Gastrocnemius medialis (tissue), 4 donors: ENCODE measurements around the gene MAPK13. TPM values are rescaled to one million over a fixed set of nuclear protein-coding genes. Genes with fewer than 3 reads are reported as not detected.

ENCODE experiments used
- ATAC-seq, 2 donors: fragments of 150-250 bp; one replicate each; pipeline ENCODE4 v1.9.1; 2016
- DNase-seq, 2 donors: peaks; one replicate each; pipeline ENCODE4 v3.0.0-alpha.2; 2019
- H3K27ac ChIP-seq, 4 donors: fragments of 200-600 bp; sonication (generic); 1 replicate in 1 of 4; 2 replicates in 3 of 4; pipeline ENCODE4 v1.5.1; 2016 to 2018; ENCODE audit warnings: mild to moderate bottlenecking in 2 of 4, moderate library complexity in 1 of 4
- H3K27me3 ChIP-seq, 3 donors: fragments of 200-600 bp; sonication (generic) in 2 of 3; 1 replicate in 1 of 3; 2 replicates in 2 of 3; pipeline versions ENCODE4 v1.5.1 to v1.6.0; 2016 to 2019; ENCODE audit warnings: mild to moderate bottlenecking in 1 of 3, moderate library complexity in 1 of 3
- H3K36me3 ChIP-seq, 2 donors: fragments of 200-600 bp; sonication (generic) in 1 of 2; one replicate each; pipeline ENCODE4 v1.5.1; 2017 to 2018
- H3K4me1 ChIP-seq, 2 donors: fragments of 200-600 bp; sonication (generic) in 1 of 2; one replicate each; pipeline ENCODE4 v1.5.1; 2016 to 2017; ENCODE audit warnings: mild to moderate bottlenecking in 2 of 2
- H3K4me3 ChIP-seq, 4 donors: fragments of 200-600 bp; sonication (generic) in 3 of 4; 1 replicate in 1 of 4; 2 replicates in 3 of 4; pipeline ENCODE4 v1.5.1; 2016 to 2019; ENCODE audit warnings: mild to moderate bottlenecking in 2 of 4
- H3K9me3 ChIP-seq, 3 donors: fragments of 200-600 bp; sonication (generic) in 2 of 3; 1 replicate in 1 of 3; 2 replicates in 2 of 3; pipeline ENCODE4 v1.5.1; 2016 to 2019
- CTCF ChIP-seq, 5 experiments: fragments of 450-650 bp in 3 of 5; fragments of 200-600 bp in 2 of 5; sonication (generic) in 2 of 5; IDR thresholded peaks in 4 of 5; conservative IDR thresholded peaks in 1 of 5; 1 replicate in 4 of 5; 2 replicates in 1 of 5; pipeline ENCODE4 v1.5.1; 2016 to 2019; ENCODE audit warnings: antibody characterized with exemption in 5 of 5, mild to moderate bottlenecking in 3 of 5, moderate library complexity in 3 of 5
- POLR2A ChIP-seq, 2 donors: fragments of 450-650 bp; IDR thresholded peaks; one replicate each; pipeline ENCODE4 v1.6.1; 2017; ENCODE audit warnings: antibody characterized with exemption in 2 of 2, mild to moderate bottlenecking in 2 of 2, moderate library complexity in 2 of 2
- in situ Hi-C, 4 donors: fragments of 200-750 bp; cut with MboI; loops; one replicate each; pipeline versions ENCODE4 v1.15.0 to v1.8.0; 2017; ENCODE audit warnings: low sequenced_read_pairs in 4 of 4
- intact Hi-C: fragments of 100-400 bp; cut with DNase I; formaldehyde crosslinking; loops from one replicate; pipeline ENCODE4 v1.15.1; 2023; ENCODE audit warnings: low total_unique reads
- total RNA-seq, 4 donors: library from RNA; depleted of rRNA; stranded (reverse); fragments of >200 nt; gene quantifications; one replicate each; pipeline versions ENCODE4 v1.1.0 to v1.2.3, GENCODE V29; 2016

The MAPK13 gene
- total RNA-seq, 4 donors from 2014 or later, result 0.29 to 0.82 (median 0.64) TPM

GRCh38 chr6:36118550-36119107, 11.7 kb upstream of the MAPK13 start:
- DNase-seq, result peak; percentile 52 to 68
- no peak for TF ChIP-seq CTCF (IDR thresholded peaks at IDR 0.05 in 4 of 5, conservative IDR thresholded peaks at IDR 0.05 in 1 of 5)
- no peak for TF ChIP-seq POLR2A (IDR thresholded peaks at IDR 0.05)

DNA sequence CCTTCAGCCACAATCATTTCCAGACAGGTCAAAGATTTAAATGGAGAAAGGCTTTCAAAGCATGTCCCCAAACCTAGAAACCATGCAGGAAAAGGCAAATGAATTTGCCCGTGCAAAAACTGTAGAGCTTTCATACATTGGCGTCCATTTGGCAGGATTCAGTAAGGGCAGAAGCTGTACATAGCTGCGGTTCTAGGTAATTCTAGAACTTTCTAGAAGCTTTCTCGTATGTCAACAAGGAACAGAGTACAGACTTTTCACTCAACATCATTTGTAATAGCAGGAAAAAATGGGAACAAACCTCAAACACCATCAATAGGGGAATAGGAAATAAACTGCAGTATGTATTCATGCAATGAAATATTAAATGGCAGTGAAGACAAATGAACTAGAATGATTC, 11.1 kb upstream of the MAPK13 start:
- Histone ChIP-seq H3K36me3 (no peaks in the 10 kb centered on the region), H3K4me1 (peaks cover 11 to 42% of the 10 kb centered on the region in 2 donors), H3K9me3 (no peaks in the 10 kb centered on the region), H3K27ac (peak overlapping the region in 3 of 4 donors; percentile 51 to 62 (median 59)), H3K4me3 (no peak overlapping the region), H3K27me3 (no peaks in the 10 kb centered on the region)
- no peak for TF ChIP-seq POLR2A (IDR thresholded peaks at IDR 0.05)
- no peak for TF ChIP-seq CTCF (IDR thresholded peaks at IDR 0.05 in 4 of 5, conservative IDR thresholded peaks at IDR 0.05 in 1 of 5)
- ATAC-seq, result no peak
- in situ Hi-C loops (loop anchor here in 2 of 4 donors (10.0 to 25.0 kb wide), 2 partner anchors 76 to 243 kb away; partner anchors contain the start of gene BRPF3 (in 1 of the 2)), intact Hi-C loops (no loop called here)
- DNase-seq, result no peak

More at GRCh38 chr6:36118550-36119107, 11.7 kb upstream of the MAPK13 start:
- in situ Hi-C loops (loop anchor here in 2 of 4 donors (10.0 to 25.0 kb wide), 2 partner anchors 76 to 244 kb away; partner anchors contain the start of gene BRPF3 (in 1 of the 2)), intact Hi-C loops (no loop called here)
- Histone ChIP-seq H3K36me3 (no peaks in the 10 kb centered on the region), H3K4me1 (peaks cover 15 to 47% of the 10 kb centered on the region in 2 donors), H3K27me3 (no peaks in the 10 kb centered on the region), H3K9me3 (no peaks in the 10 kb centered on the region), H3K27ac (peak overlapping the region; percentile 51 to 62 (median 55)), H3K4me3 (no peak overlapping the region)
- ATAC-seq, result peak; percentile 65 to 67

DNA sequence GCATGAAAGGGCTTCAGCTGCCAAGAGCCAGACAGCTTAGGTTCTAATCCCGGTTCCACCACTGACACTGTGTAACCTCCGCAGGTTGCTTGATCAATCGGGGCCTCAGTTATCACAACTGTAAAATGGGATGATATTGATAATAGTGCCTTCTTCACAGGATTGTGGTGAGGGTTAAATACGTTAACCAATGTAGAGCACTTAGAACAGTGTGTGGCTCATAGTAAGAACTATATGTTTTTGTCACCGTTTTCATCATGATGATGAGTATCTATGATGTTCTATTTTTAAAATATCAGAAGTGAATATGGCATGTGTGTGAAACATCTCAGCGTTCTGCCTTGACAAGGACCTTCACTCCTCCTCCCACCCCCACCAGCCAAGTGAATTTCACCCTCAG, 10.3 kb upstream of the MAPK13 start:
- Histone ChIP-seq H3K27me3 (no peaks in the 10 kb centered on the region), H3K9me3 (no peaks in the 10 kb centered on the region), H3K4me3 (no peak overlapping the region), H3K4me1 (peaks cover 6 to 35% of the 10 kb centered on the region in 2 donors), H3K36me3 (no peaks in the 10 kb centered on the region), H3K27ac (no peak overlapping the region)
- no peak for DNase-seq
- TF ChIP-seq POLR2A (IDR thresholded peaks at IDR 0.05), result no peak
- no peak for TF ChIP-seq CTCF (IDR thresholded peaks at IDR 0.05 in 4 of 5, conservative IDR thresholded peaks at IDR 0.05 in 1 of 5)
- no peak for ATAC-seq
- intact Hi-C loops, result loop anchor here (10.0 kb wide), 1 partner anchor 245 kb away; no protein-coding TSS in a partner anchor
- in situ Hi-C loops, result loop anchor here in 2 of 4 donors (10.0 to 25.0 kb wide), 2 partner anchors 75 to 242 kb away; partner anchors contain the start of gene BRPF3 (in 1 of the 2)

GRCh38 chr6:36120539-36120938, 9.8 kb upstream of the MAPK13 start:
- H3K9me3 ChIP-seq, result no peaks in the 10 kb centered on the region
- in situ Hi-C loops (loop anchor here in 2 of 4 donors (10.0 to 25.0 kb wide), 2 partner anchors 74 to 242 kb away; partner anchors contain the start of gene BRPF3 (in 1 of the 2)), intact Hi-C loops (loop anchor here (10.0 kb wide), 1 partner anchor 244 kb away; no protein-coding TSS in a partner anchor)
- H3K27ac ChIP-seq, result peak overlapping the region in 1 of 4 donors; percentile 33
- H3K36me3 ChIP-seq, result no peaks in the 10 kb centered on the region
- H3K4me3 ChIP-seq, result no peak overlapping the region
- DNase-seq, result no peak
- H3K4me1 ChIP-seq, result peaks cover 4 to 30% of the 10 kb centered on the region in 2 donors
- no peak for ATAC-seq
- H3K27me3 ChIP-seq, result no peaks in the 10 kb centered on the region
- TF ChIP-seq CTCF (IDR thresholded peaks at IDR 0.05 in 4 of 5, conservative IDR thresholded peaks at IDR 0.05 in 1 of 5), result no peak
- TF ChIP-seq POLR2A (IDR thresholded peaks at IDR 0.05), result no peak
